ENCODE results near the gene COL4A3. TPM values are rescaled to one million over a fixed set of nuclear protein-coding genes. Genes with fewer than 3 reads are reported as not detected.

Gene COL4A3
- total and polyA plus RNA-seq, 2 donors (not counting 3 experiments of a cell fraction or from before 2014, with no cell fraction given): not detected

DNA sequence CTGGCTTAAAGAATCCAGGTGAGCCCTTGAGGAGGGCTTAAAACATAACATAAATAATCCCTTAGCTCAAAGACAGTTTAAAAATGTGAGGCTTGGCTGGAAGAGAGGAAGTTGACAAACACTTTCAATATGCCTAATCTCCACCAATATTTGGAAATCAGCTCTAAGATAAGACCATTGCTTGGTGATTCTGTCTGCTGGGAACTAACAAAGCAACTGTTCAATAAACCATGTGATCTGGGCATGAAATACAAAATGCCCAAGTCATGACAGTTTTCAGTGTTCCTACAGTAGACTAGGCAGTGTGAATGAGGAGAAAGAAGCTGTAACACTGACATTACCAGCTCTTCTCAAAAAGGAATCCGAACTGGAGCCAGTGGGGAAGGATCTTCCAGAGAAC is 171.3 kb downstream of the COL4A3 start:
- Histone ChIP-seq H4K20me1 (replicated peaks; ENCODE audit: control insufficient read depth, extremely low read depth, insufficient read depth, low read length) (no peaks in the 10 kb centered on the region), H3K9me3 (replicated peaks; ENCODE audit: control insufficient read depth, insufficient read depth, low read length) (no peaks in the 10 kb centered on the region), H3K27ac (ENCODE audit: insufficient read depth, low read depth, low read length) (no peak overlapping the region), H3K9ac (replicated peaks; ENCODE audit: extremely low read depth, insufficient read depth, low read length) (no peak overlapping the region), H3K4me1 (ENCODE audit: control insufficient read depth, extremely low read depth, insufficient read depth, low read length) (no peaks in the 10 kb centered on the region), H3K4me3 (replicated peaks in 1 of 3; ENCODE audit: insufficient read depth in 1 of 3, low read depth in 1 of 3, low read length in 3 of 3) (no peak overlapping the region), H3K9me1 (replicated peaks; ENCODE audit: control insufficient read depth, extremely low read depth, insufficient read depth, low read length) (no peaks in the 10 kb centered on the region), H3K4me2 (ENCODE audit: insufficient read depth, low read length) (no peak overlapping the region), H3K27me3 (ENCODE audit: control insufficient read depth in 2 of 2, insufficient read depth in 2 of 2, low read length in 2 of 2) (no peaks in the 10 kb centered on the region), H2AFZ (ENCODE audit: low read depth, low read length) (no peak overlapping the region), H3K36me3 (ENCODE audit: control insufficient read depth in 2 of 2, extremely low read depth in 1 of 2, insufficient read depth in 2 of 2, low read length in 2 of 2) (peaks cover 3% of the 10 kb centered on the region in 2 experiments), H3K79me2 (ENCODE audit: control insufficient read depth, insufficient read depth, low read length) (peaks cover 3% of the 10 kb centered on the region)
- no TSS peak for BruUV-seq (replicated peaks)
- TF ChIP-seq POLR2A (IDR thresholded peaks at IDR 0.05; ENCODE audit: low read depth, low read length) (no peak), FOS (IDR thresholded peaks at IDR 0.05; ENCODE audit: borderline replicate concordance, insufficient read depth, low read length) (no peak), GATA2 (IDR thresholded peaks at IDR 0.05; ENCODE audit: insufficient read depth, insufficient read length, low read depth, low read length) (no peak), POLR2AphosphoS5 (IDR thresholded peaks at IDR 0.05; ENCODE audit: insufficient read depth, low read depth, low read length) (no peak), MAX (IDR thresholded peaks at IDR 0.05; ENCODE audit: insufficient read depth, insufficient read length) (no peak), MYC (IDR thresholded peaks at IDR 0.05; ENCODE audit: low read depth, low read length) (no peak), EZH2 (IDR thresholded peaks at IDR 0.05; ENCODE audit: borderline replicate concordance, low read depth, low read length, severe bottlenecking) (no peak), JUN (IDR thresholded peaks at IDR 0.05; ENCODE audit: borderline replicate concordance, insufficient read depth, insufficient read length, low read depth) (no peak)
- TF ChIP-seq, protein P1, sequence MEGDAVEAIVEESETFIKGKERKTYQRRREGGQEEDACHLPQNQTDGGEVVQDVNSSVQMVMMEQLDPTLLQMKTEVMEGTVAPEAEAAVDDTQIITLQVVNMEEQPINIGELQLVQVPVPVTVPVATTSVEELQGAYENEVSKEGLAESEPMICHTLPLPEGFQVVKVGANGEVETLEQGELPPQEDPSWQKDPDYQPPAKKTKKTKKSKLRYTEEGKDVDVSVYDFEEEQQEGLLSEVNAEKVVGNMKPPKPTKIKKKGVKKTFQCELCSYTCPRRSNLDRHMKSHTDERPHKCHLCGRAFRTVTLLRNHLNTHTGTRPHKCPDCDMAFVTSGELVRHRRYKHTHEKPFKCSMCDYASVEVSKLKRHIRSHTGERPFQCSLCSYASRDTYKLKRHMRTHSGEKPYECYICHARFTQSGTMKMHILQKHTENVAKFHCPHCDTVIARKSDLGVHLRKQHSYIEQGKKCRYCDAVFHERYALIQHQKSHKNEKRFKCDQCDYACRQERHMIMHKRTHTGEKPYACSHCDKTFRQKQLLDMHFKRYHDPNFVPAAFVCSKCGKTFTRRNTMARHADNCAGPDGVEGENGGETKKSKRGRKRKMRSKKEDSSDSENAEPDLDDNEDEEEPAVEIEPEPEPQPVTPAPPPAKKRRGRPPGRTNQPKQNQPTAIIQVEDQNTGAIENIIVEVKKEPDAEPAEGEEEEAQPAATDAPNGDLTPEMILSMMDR (IDR thresholded peaks at IDR 0.05; ENCODE audit: extremely low read depth in 1 of 2, insufficient read depth in 1 of 2, low read depth in 1 of 2, low read length in 2 of 2): no peak
- ChIA-PET CTCF (interaction anchor here (2.2 kb wide), 1 partner anchor 9 kb away, joined by 10 read pairs; no protein-coding TSS in a partner anchor), POLR2A (no interaction called here)
- intact Hi-C loops (cut with micrococcal nuclease) (no loop called here), dilution Hi-C loops (cut with MboI; ENCODE audit: extremely low pct_ligation_motif_present, low sequenced_read_pairs) (no loop called here)
- FAIRE-seq (no peak), DNase-seq (ENCODE audit: low read depth, low spot score) (no peak)
